SIG-M5 (cell line): ENCODE data around the gene SERPINE3.

Source experiments
- DNase-seq: peaks from one replicate; lab custom pipeline; 2025; lab: John Stamatoyannopoulos, UW

Gene SERPINE3

DNA sequence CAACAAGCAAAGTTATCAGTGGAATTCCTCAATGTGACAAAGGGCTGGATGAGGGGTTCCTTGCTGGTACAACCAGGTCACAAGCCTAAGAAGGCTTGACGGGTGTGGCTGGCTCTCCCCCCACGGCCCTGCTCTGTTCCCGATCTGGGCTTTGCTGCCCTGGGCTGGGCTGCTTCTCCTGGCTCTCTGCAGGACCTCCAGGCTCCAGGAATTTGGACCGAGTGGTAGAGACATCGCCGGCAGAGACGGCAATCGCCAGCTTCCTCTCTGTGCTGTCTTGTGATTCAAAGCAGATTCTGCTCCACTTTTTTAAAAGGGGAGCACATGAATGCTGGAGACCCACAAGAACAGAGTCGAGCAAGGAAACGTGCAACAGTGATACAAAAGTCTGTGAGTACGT lies at the start of gene SERPINE3:
Gene SERPINE3 (plus strand): TSS at position 338 of the 400 bp plus-strand sequence. CDS start 1,401 bp downstream, outside the sequence.
- no peak for DNase-seq

GRCh38 chr13:51291341-51291740 lies 48.1 kb upstream of the SERPINE3 start:
- DNase-seq = no peak

GRCh38 chr13:51292000-51292565 lies 47.4 kb upstream of the SERPINE3 start:
- no peak for DNase-seq

DNA sequence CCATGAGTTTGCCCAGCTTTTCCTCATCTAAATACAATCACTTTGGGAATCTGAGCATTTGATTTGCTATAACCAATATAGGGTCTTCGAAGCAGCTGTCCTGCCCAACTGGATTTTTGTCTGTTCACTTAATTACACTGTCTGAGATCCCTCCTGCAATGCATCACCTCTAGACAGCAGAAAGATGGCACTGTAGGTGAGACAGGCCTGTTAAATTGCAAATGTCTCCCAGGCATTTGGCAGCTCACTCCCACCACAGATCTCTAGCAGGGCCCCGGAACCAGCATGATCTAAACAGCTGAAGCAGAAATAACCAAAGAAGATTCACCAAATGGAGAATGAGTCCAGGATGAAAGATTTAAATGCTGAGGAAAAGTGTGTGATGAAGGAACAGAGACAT lies 41.9 kb upstream of the SERPINE3 start:
- no peak for DNase-seq

- no peak for DNase-seq
Measured at GRCh38 chr13:51298812-51299211, 40.7 kb upstream of the SERPINE3 start.

- no peak for DNase-seq
Measured at GRCh38 chr13:51303063-51303552, 36.4 kb upstream of the SERPINE3 start.

DNA sequence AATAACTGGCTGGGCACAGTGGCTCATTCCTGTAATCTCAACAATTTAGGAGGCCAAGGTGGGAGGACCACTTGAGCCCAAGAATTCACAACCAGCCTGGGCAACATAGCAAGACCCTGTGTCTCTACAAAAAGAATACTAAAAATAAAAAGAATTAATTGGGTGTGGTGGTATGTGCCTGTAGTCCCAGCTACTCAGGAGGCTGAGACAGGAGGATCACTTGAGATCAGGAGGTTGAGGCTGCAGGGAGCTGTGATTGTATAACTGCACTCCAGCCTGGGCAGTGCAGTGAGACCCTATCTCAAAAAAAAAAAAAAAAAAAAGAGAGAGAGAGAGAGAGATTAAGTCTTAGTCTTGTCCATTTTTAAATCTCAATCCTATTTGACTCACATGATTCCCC lies 35.6 kb upstream of the SERPINE3 start:
- DNase-seq = no peak

DNA sequence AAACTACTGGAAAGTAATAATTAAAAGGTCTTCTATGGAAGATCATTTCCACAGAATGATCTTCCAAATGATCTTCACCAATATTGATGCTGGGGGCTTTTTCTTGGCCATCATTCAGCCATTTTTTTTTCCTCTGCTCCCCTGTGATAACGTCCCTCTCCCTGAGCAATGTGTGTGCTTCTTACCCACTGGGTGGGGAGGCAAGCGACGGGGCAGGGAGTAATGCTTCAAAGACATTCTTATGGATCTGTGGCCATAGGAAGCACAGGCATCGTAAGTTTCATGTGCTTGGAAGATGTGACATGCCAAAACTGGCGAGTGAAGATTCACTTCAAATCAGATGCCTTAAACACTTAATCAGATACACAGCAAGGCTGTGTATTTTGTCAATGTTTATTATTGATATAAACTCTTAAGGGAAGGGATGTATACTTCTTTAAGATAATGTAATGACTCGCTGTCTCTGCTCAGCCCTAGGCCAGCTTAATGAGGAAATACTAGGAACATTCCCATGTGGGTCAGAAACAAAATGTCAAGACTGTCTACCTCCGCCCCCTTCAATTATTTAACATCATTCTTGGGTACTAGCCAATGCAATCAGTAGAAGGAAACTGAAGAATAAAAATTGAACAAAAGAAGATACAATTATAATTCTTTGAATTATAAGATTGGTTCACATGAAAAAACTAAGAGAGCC lies 34.1 kb upstream of the SERPINE3 start:
- DNase-seq = no peak

DNA sequence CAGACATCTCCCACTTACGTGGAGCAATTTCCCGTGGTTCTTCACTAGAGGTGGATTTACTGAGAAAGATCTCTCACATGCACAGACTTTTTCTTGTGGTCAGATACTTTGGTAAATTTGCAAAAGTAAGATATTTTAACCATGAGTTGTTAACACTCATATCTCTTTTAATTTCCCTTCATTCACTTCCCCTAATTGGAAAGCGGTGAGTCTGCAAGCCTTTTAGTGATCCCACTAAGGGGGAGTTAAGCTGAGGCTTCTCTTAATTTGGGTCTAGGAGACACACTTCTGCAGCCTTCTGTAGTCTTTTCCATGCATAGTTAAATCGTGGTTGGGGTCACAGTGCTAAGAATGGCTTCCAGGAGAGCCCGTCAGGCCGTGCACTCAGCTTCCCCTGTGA lies 30.7 kb upstream of the SERPINE3 start:
- DNase-seq = no peak

DNA sequence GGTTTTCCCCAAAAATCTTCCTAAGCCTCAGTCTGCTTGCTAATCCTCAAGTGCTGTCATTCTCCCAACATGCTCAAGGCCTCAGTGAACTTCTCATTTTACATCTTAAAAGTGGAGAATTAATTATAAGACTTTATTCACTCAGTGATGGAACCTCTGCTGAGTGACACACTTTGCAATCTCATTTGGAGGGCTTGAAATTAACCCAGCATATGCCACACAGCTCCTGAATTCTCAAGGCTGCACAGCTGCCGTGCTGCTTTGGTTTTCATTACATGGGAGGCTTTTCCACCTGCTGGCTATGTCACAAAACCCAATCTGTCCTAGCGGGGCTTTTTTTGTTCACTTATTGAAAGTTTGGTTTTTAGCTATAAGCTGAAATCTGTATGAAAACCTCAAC lies 28.3 kb upstream of the SERPINE3 start:
- no peak for DNase-seq

DNA sequence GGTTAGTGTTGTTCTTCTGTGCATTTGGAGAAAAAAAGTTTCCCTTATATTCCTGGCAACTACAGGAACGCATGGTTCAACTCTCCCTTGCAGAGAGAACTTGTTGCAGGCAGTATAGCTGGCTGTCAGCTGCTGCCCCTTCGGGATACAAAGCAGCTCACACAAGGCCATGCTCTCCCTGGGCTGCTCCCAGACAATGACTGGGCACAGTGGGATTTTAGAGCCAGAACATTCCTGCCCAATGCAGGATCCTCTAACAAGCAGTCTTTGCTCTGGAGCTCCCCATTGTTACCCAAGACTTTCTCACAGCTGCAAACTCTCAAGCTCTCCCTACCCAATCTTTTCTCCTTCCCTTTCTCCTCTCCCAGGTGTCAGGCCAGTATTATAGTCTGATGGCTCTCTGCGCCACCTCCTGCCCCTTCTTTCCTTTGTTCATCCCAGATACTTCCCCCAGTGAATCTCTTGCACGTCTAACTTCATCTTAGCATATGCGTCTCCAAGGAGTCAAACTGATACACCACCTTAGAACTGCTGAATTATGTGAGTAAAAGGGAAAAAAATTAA lies 27.5 kb upstream of the SERPINE3 start:
- no peak for DNase-seq

- no peak for DNase-seq
Measured at GRCh38 chr13:51313619-51314018, 25.9 kb upstream of the SERPINE3 start.

GRCh38 chr13:51317262-51317661 lies 22.2 kb upstream of the SERPINE3 start:
- DNase-seq = no peak

GRCh38 chr13:51318015-51318414 lies 21.5 kb upstream of the SERPINE3 start:
- DNase-seq = no peak

GRCh38 chr13:51318876-51319275 lies 20.6 kb upstream of the SERPINE3 start:
- DNase-seq = no peak

GRCh38 chr13:51321836-51322235 lies 17.7 kb upstream of the SERPINE3 start:
- no peak for DNase-seq

DNA sequence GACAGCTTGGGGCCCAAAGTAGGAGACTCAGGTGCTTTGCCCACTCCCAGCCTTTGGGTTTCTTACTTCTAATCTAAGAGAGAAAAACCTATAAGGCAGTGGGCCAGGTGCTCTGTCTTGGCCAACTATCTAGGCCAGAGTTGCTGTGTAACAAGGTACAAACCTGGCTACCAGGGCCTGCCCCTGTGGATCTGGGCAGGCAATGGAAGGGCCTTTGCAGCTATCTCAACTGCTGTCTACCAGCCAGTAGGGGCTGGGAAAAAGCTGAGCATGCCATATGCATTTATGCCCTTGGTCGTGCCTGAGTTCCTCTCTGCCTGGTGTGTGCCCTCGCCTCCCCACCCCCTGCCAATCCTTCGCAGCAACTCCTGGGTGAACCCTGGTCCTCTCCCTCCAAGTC lies 16.7 kb upstream of the SERPINE3 start:
- DNase-seq = no peak

- DNase-seq = no peak
Measured at GRCh38 chr13:51323824-51324511, 15.5 kb upstream of the SERPINE3 start.

DNA sequence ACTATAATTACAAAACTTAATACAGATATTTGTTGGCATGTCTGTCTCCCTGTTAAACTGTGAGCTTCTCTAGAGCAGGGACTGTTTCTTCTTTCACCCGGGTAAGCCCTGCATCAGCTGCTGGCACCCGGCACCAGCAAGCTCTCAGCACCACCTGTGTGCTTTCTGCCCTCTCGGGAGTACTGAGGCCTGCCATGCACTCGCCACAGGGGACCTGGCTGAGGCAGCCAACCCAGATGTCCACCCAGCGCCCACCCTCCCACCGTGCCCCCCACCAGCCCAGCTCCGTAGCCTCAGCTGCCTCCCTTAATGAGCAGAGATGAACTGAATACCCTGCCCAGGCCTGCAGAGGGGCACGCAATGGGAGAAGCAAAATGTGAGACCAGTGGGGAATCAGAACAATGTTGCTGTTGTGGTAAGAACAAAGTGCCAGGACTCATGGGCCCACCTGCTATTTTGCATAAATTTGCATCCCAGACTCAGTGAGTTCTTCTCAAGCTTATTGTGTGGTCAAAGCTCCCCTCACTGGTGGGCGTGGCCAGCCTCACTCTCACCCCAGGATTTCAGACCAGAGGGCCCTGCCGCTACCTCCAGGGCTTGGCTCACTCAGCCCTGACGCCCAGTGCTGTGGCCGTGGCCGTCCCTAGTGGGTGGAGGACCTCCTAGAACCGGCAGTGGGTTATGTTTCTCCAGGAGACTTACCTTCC lies 14.6 kb upstream of the SERPINE3 start:
- no peak for DNase-seq

- DNase-seq = no peak
Measured at GRCh38 chr13:51325837-51326236, 13.7 kb upstream of the SERPINE3 start.

DNA sequence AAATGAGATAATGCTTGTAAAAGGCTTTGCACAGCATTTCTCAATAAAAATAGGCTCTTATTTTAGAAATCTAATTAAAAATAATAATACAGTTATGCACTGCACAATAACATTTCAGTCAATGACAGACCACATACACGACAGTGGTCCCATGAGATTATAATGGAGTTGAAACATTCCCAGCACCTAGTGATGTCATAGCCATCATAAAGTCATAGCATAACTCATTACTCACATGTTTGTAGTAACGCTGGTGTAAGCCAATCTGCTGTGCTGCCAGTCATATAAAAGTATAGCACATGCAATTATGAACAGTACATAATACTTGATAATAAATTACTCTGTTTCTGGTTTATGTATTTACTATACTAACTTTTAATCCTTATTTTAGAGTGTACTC lies 12.7 kb upstream of the SERPINE3 start:
- DNase-seq = no peak

- no peak for DNase-seq
Measured at GRCh38 chr13:51327961-51328360, 11.5 kb upstream of the SERPINE3 start.
